OCI-LY1 (cell line): Measurements from ENCODE around the gene MRPS27.

ENCODE experiments used
- H2AFZ ChIP-seq: fragments of 200-600 bp; sonication (generic), shearing (Covaris generic); 2 replicates; pipeline ENCODE4 v1.6.0; 2014; ENCODE audit warnings: antibody characterized with exemption, mild to moderate bottlenecking, low read length
- H3F3A ChIP-seq: fragments of 200-600 bp; sonication (generic), shearing (Covaris generic); 2 replicates; pipeline ENCODE4 v1.6.0; 2014; ENCODE audit warnings: mild to moderate bottlenecking, antibody characterized with exemption, low read length, moderate library complexity; ENCODE audit not compliant: insufficient read depth
- H3K27ac ChIP-seq: fragments of 200-600 bp; sonication (generic); 2 replicates; pipeline ENCODE4 v1.5.1; 2014; ENCODE audit warnings: low read length, mixed run types, mild to moderate bottlenecking, low read depth; ENCODE audit not compliant: poor library complexity, severe bottlenecking
- H3K27me3 ChIP-seq: fragments of 200-600 bp; sonication (generic); 2 replicates; pipeline ENCODE4 v1.6.0; 2014; ENCODE audit warnings: antibody characterized with exemption, mild to moderate bottlenecking, low read length, moderate library complexity; ENCODE audit not compliant: insufficient read depth
- H3K36me3 ChIP-seq: fragments of 200-600 bp; sonication (generic); 2 replicates; pipeline ENCODE4 v1.6.1; 2014; ENCODE audit warnings: mild to moderate bottlenecking, antibody characterized with exemption, low read length, moderate library complexity, mixed read lengths; ENCODE audit not compliant: insufficient read depth
- H3K4me1 ChIP-seq: fragments of 200-600 bp; sonication (generic); 2 replicates; pipeline ENCODE4 v1.5.1; 2014; ENCODE audit warnings: mild to moderate bottlenecking, low read length, moderate library complexity; ENCODE audit not compliant: insufficient read depth, severe bottlenecking
- H3K4me2 ChIP-seq: fragments of 200-600 bp; sonication (generic), shearing (Covaris generic); 2 replicates; pipeline ENCODE4 v1.6.1; 2014; ENCODE audit warnings: low read length
- H3K4me3 ChIP-seq: fragments of 200-600 bp; sonication (generic); 2 replicates; pipeline ENCODE4 v1.5.1; 2014; ENCODE audit warnings: low read length, low read depth, mild to moderate bottlenecking, mixed read lengths; ENCODE audit not compliant: poor library complexity, severe bottlenecking
- H3K79me2 ChIP-seq: fragments of 200-600 bp; shearing (Covaris generic); 2 replicates; pipeline ENCODE4 v1.6.1; 2016; ENCODE audit warnings: mixed run types, low read length, mixed read lengths; ENCODE audit not compliant: insufficient read depth
- H3K9ac ChIP-seq: fragments of 200-600 bp; sonication (generic), shearing (Covaris generic); 2 replicates; pipeline ENCODE4 v1.6.1; 2014; ENCODE audit warnings: mild to moderate bottlenecking, low read length, mixed read lengths
- H3K9me2 ChIP-seq: fragments of 200-600 bp; sonication (generic), shearing (Covaris generic); 2 replicates; pipeline ENCODE4 v1.6.1; 2014; ENCODE audit warnings: low read depth, mild to moderate bottlenecking, low read length, mixed read lengths
- H3K9me3 ChIP-seq: fragments of 200-600 bp; shearing (Covaris generic); 2 replicates; pipeline ENCODE4 v1.6.1; 2014; ENCODE audit warnings: low read length, mixed read lengths
- H4K20me1 ChIP-seq: fragments of 200-600 bp; sonication (generic), shearing (Covaris generic); 2 replicates; pipeline ENCODE4 v1.6.0; 2016; ENCODE audit warnings: mild to moderate bottlenecking, low read length; ENCODE audit not compliant: insufficient read depth
- EZH2 ChIP-seq: fragments of 200-600 bp; sonication (generic), shearing (Covaris generic); IDR thresholded peaks from 2 replicates; pipeline ENCODE4 v1.8.0; 2017; ENCODE audit warnings: borderline replicate concordance, mixed run types, mild to moderate bottlenecking, antibody characterized with exemption, low read length, moderate library complexity, mixed read lengths
- TF ChIP-seq, protein P1 (sequence below): fragments of 200-600 bp; sonication (generic), shearing (Covaris generic); IDR thresholded peaks from 2 replicates; pipeline ENCODE4 v1.5.1; 2017; ENCODE audit warnings: mild to moderate bottlenecking, antibody characterized with exemption, low read length, moderate library complexity, mixed read lengths

The MRPS27 gene

DNA sequence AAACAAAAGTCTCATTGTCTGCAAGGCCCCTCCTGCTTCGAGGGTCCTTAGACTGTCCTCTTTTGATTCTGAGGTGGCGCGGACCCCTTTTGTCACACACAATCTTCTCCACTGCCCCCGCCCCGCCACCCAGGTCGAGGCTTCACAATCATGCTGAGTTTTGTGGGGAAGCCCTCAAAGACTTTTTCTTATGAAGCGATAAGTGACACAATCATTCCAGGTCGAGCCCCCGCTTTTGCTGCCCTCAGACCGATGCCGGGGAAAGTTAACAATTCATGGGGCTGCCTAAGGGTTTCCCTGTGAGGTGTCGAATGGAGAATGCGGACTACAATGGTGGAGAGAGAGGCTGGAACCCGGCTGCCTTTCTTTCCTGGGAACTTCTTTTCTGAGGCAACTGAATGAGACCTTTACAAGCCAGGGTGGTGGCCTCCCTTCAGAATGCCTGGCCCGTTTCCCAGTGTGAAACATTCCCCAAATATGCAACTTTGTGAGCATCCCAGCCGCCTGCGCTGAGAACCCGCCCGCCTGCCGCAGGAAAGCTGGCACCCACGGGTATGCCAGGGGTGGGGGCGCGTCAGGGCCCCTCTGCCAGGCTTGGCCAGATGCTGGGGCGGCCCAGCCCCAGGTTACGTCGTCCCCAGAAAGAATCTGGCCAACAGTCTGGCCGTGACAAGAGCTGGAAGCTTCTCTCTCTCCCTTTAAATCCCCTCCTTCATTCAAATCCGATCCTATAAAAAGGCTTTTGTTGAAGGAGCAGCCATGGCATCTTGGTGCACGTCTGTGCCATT is 140.8 kb downstream of the MRPS27 start:
- Histone ChIP-seq H3F3A (no peaks in the 10 kb centered on the region), H3K9me2 (no peaks in the 10 kb centered on the region), H3K4me1 (no peaks in the 10 kb centered on the region), H3K9me3 (no peaks in the 10 kb centered on the region), H3K4me3 (no peak overlapping the region), H3K79me2 (no peaks in the 10 kb centered on the region), H3K36me3 (no peaks in the 10 kb centered on the region), H3K27me3 (no peaks in the 10 kb centered on the region), H2AFZ (no peak overlapping the region), H3K4me2 (no peak overlapping the region), H3K27ac (no peak overlapping the region), H3K9ac (no peak overlapping the region), H4K20me1 (no peaks in the 10 kb centered on the region)
- TF ChIP-seq, protein P1, sequence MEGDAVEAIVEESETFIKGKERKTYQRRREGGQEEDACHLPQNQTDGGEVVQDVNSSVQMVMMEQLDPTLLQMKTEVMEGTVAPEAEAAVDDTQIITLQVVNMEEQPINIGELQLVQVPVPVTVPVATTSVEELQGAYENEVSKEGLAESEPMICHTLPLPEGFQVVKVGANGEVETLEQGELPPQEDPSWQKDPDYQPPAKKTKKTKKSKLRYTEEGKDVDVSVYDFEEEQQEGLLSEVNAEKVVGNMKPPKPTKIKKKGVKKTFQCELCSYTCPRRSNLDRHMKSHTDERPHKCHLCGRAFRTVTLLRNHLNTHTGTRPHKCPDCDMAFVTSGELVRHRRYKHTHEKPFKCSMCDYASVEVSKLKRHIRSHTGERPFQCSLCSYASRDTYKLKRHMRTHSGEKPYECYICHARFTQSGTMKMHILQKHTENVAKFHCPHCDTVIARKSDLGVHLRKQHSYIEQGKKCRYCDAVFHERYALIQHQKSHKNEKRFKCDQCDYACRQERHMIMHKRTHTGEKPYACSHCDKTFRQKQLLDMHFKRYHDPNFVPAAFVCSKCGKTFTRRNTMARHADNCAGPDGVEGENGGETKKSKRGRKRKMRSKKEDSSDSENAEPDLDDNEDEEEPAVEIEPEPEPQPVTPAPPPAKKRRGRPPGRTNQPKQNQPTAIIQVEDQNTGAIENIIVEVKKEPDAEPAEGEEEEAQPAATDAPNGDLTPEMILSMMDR = no peak
- no peak for TF ChIP-seq EZH2

DNA sequence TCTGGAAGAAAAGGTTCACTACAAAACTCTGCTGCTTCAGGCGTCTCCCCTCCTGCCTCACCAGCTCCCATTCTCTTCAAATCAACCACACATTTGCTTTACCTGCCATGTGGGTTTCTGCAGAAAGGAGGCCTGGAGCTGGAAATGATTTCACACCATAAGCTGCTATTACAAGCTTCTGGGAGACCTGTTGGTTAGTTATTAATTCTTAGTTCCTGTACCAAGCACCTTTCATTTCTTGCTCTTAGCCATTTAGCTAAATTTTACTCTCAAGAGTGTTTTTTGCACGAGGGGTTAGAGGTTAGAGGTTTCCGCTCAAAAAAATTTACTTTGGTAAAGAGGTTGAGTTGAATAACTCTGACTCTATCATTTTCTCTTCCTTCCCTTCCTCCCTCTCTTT is 142.5 kb downstream of the MRPS27 start:
- Histone ChIP-seq H3K4me2 (no peak overlapping the region), H3F3A (no peaks in the 10 kb centered on the region), H3K9me2 (no peaks in the 10 kb centered on the region), H3K4me3 (no peak overlapping the region), H3K27me3 (no peaks in the 10 kb centered on the region), H3K36me3 (no peaks in the 10 kb centered on the region), H2AFZ (no peak overlapping the region), H3K4me1 (no peaks in the 10 kb centered on the region), H4K20me1 (no peaks in the 10 kb centered on the region), H3K79me2 (no peaks in the 10 kb centered on the region), H3K9ac (no peak overlapping the region), H3K27ac (no peak overlapping the region), H3K9me3 (no peaks in the 10 kb centered on the region)
- TF ChIP-seq, protein P1 = no peak
- no peak for TF ChIP-seq EZH2

DNA sequence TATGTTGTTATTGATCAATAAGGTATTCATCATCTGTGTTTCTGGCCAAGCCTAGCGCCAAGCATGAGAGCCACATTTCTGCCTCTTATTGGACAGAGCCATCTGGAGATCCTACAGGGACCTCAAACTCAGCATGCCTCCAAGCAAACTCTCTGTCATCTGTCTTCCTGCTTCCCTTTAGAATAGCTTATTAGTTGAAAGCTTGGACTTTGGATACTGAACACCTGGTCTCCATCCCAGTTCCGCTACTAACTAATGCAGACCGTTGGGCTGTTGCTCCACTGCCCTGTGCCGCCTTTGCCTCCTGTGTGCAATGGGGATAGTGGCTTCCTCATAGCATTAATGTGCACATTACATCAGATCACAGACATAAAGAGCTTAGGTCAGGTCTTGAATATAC is 147.3 kb downstream of the MRPS27 start:
- Histone ChIP-seq H3K79me2 (no peaks in the 10 kb centered on the region), H3K9me2 (no peaks in the 10 kb centered on the region), H3F3A (no peaks in the 10 kb centered on the region), H3K27me3 (0 out of 2 replicates have a peak, but pooled peaks cover 4% of the 10 kb centered on the region), H3K36me3 (no peaks in the 10 kb centered on the region), H3K4me1 (no peaks in the 10 kb centered on the region), H3K9me3 (no peaks in the 10 kb centered on the region), H3K9ac (no peak overlapping the region), H3K4me3 (no peak overlapping the region), H4K20me1 (no peaks in the 10 kb centered on the region), H3K4me2 (no peak overlapping the region), H2AFZ (no peak overlapping the region), H3K27ac (no peak overlapping the region)
- TF ChIP-seq, protein P1 = no peak
- TF ChIP-seq EZH2 = no peak
